Measurements from ENCODE around the gene MAP2K3. TPM values are rescaled to one million over a fixed set of nuclear protein-coding genes. Genes with fewer than 3 reads are reported as not detected.

MAP2K3 gene
- total and polyA plus RNA-seq, 2 donors (not counting 1 experiment from before 2014, with no cell fraction given), result 23.8 to 80.9 TPM

GRCh38 chr17:21263376-21263775 lies 21.1 kb upstream of the MAP2K3 start:
- Histone ChIP-seq H3K27ac (ENCODE audit: insufficient read depth, low read length) (no peak overlapping the region), H3K9me3 (ENCODE audit: control insufficient read depth, insufficient read depth, low read depth, low read length) (no peaks in the 10 kb centered on the region), H3K79me2 (ENCODE audit: control insufficient read depth, insufficient read depth, low read length) (no peaks in the 10 kb centered on the region), H3K4me3 (replicated peaks in 1 of 4; ENCODE audit: control extremely low read depth in 1 of 4, insufficient read depth in 1 of 4, low read depth in 3 of 4, low read length in 4 of 4) (no peak overlapping the region), H3K36me3 (ENCODE audit: control insufficient read depth, insufficient read depth, low read length) (no peaks in the 10 kb centered on the region), H3K9ac (ENCODE audit: insufficient read depth, low read length) (no peak overlapping the region), H3K4me1 (ENCODE audit: control insufficient read depth, extremely low read depth, insufficient read depth, low read length) (no peaks in the 10 kb centered on the region), H3K27me3 (ENCODE audit: control insufficient read depth, insufficient read depth, low read length) (no peaks in the 10 kb centered on the region), H3K4me2 (ENCODE audit: extremely low read depth, insufficient read depth, low read length) (no peak overlapping the region), H2AFZ (ENCODE audit: low read length) (no peak overlapping the region), H4K20me1 (ENCODE audit: control insufficient read depth, extremely low read depth, insufficient read depth, low read length) (no peaks in the 10 kb centered on the region)
- TF ChIP-seq EZH2 (IDR thresholded peaks at IDR 0.05; ENCODE audit: low read length, missing control alignments), result no peak
- DNase-seq (ENCODE audit: low read depth in 2 of 2), result peak; percentile 42 to 65

- Histone ChIP-seq H3K36me3 (ENCODE audit: control insufficient read depth, insufficient read depth, low read length) (no peaks in the 10 kb centered on the region), H3K4me2 (ENCODE audit: extremely low read depth, insufficient read depth, low read length) (no peak overlapping the region), H3K79me2 (ENCODE audit: control insufficient read depth, insufficient read depth, low read length) (no peaks in the 10 kb centered on the region), H2AFZ (ENCODE audit: low read length) (no peak overlapping the region), H3K9ac (ENCODE audit: insufficient read depth, low read length) (no peak overlapping the region), H3K27me3 (ENCODE audit: control insufficient read depth, insufficient read depth, low read length) (no peaks in the 10 kb centered on the region), H3K27ac (ENCODE audit: insufficient read depth, low read length) (no peak overlapping the region), H3K9me3 (ENCODE audit: control insufficient read depth, insufficient read depth, low read depth, low read length) (no peaks in the 10 kb centered on the region), H4K20me1 (ENCODE audit: control insufficient read depth, extremely low read depth, insufficient read depth, low read length) (no peaks in the 10 kb centered on the region), H3K4me3 (replicated peaks in 1 of 4; ENCODE audit: control extremely low read depth in 1 of 4, insufficient read depth in 1 of 4, low read depth in 3 of 4, low read length in 4 of 4) (no peak overlapping the region), H3K4me1 (ENCODE audit: control insufficient read depth, extremely low read depth, insufficient read depth, low read length) (no peaks in the 10 kb centered on the region)
- TF ChIP-seq EZH2 (IDR thresholded peaks at IDR 0.05; ENCODE audit: low read length, missing control alignments) (no peak), CTCF (conservative IDR thresholded peaks at IDR 0.05 in 1 of 2, IDR thresholded peaks at IDR 0.05 in 1 of 2; ENCODE audit: low read depth in 1 of 2, low read length in 2 of 2) (no peak)
- DNase-seq (ENCODE audit: low read depth in 2 of 2), result no peak
These were observed 15.8 kb upstream of the MAP2K3 start for GRCh38 chr17:21268596-21269188.

- no peaks in the 10 kb centered on the region for H3K4me1 ChIP-seq (ENCODE audit: control insufficient read depth, extremely low read depth, insufficient read depth, low read length)
- H3K4me3 ChIP-seq (replicated peaks in 1 of 4; ENCODE audit: control extremely low read depth in 1 of 4, insufficient read depth in 1 of 4, low read depth in 3 of 4, low read length in 4 of 4), result no peak overlapping the region
- H4K20me1 ChIP-seq (ENCODE audit: control insufficient read depth, extremely low read depth, insufficient read depth, low read length), result no peaks in the 10 kb centered on the region
- no peaks in the 10 kb centered on the region for H3K27me3 ChIP-seq (ENCODE audit: control insufficient read depth, insufficient read depth, low read length)
- no peak overlapping the region for H3K4me2 ChIP-seq (ENCODE audit: extremely low read depth, insufficient read depth, low read length)
- H3K27ac ChIP-seq (ENCODE audit: insufficient read depth, low read length), result no peak overlapping the region
- H3K9ac ChIP-seq (ENCODE audit: insufficient read depth, low read length), result no peak overlapping the region
- H3K9me3 ChIP-seq (ENCODE audit: control insufficient read depth, insufficient read depth, low read depth, low read length), result no peaks in the 10 kb centered on the region
- H2AFZ ChIP-seq (ENCODE audit: low read length), result no peak overlapping the region
- DNase-seq (ENCODE audit: low read depth in 2 of 2), result no peak
- no peaks in the 10 kb centered on the region for H3K79me2 ChIP-seq (ENCODE audit: control insufficient read depth, insufficient read depth, low read length)
- H3K36me3 ChIP-seq (ENCODE audit: control insufficient read depth, insufficient read depth, low read length), result no peaks in the 10 kb centered on the region
- TF ChIP-seq EZH2 (IDR thresholded peaks at IDR 0.05; ENCODE audit: low read length, missing control alignments), result no peak
- no peak for TF ChIP-seq CTCF (conservative IDR thresholded peaks at IDR 0.05 in 1 of 2, IDR thresholded peaks at IDR 0.05 in 1 of 2; ENCODE audit: low read depth in 1 of 2, low read length in 2 of 2)
These were observed 15.1 kb upstream of the MAP2K3 start for GRCh38 chr17:21269394-21269793.
